HG03025 (cell line): ENCODE results near the gene PREPL.
"Not testable (repeated sequence)": the region's sequence is repeated elsewhere in the genome, so short reads cannot be mapped to it uniquely, and the experiment has no call there.

Experiments used
- ATAC-seq: cut with Tn5 transposase; IDR thresholded peaks from one replicate; pipeline ENCODE4 v1.9.1; 2021; ENCODE audit warnings: mild to moderate bottlenecking, moderate library complexity; ENCODE audit not compliant: unreplicated experiment, low FRiP score

Gene PREPL

DNA sequence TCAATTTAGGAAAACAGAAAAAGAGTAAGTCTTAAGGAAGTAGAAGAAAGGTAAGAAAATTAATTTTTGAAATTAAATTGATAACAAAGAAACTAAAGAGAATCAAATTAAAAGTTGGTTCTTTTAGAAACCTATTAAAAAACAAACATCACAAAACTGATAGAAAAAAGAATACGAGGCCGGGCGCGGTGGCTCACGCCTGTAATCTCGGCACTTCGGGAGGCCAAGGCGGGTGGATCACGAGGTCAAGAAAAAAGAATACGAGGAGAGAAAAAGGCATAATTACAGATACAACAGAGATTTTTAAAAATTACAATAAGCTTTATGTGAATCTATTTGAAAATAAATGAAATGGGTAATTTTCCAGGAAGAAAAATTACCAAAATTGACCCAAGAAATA lies 11.8 kb downstream of the PREPL start:
- ATAC-seq = no peak

DNA sequence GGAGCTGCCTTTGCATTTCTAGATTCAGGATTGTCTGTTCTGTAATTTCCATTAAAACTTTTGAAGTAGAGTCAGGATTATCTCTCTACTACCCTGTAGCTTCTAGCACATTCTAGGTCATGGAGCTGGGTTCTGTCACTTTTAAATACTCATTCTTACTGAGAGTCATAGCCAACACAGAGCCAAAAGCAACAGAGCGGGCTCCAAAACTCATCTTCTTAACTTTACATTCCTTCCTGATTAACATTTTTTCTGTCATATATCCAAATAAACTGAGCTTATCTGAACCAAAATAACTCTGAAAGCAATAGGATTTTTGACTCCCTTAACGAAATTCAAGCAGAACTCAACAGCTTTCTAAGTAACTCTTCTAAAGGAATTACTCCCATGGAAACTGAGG lies 12.9 kb downstream of the PREPL start:
- no peak for ATAC-seq

DNA sequence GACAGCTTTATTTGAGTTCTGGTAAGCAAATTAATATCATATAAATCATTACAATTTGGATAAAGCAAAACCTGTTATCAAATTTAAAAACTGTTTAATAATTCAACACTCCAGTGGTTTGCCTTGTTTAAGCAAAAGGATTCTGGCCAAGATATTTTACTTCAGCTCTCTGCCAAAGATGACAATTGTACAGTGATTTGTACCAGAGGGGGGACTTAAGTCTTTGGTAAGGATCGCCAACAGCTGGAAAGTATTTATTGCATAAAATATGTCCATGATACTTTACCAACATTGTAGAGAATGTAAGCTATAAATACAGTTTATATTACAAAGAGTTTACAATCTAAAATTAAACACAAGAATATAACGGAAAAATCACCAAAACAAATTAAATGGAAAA lies 13.8 kb downstream of the PREPL start:
- ATAC-seq = no peak

DNA sequence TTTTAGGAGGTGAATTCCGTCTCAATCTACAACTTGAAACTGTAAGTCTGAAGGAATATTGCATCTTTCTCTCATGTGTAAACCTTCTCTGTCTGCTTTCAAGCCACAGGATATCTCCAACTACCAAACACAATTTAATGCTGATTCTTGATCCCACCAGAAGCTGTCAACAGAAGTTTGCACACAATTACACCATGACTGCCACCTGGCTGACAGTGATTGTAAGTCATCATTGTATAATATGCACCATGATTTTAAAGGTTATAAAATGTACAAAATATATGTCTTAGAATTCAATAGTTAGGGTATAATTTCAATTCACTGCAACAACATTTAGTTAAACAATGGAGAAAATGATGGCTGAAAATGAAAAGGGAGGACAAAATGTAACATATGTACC lies 18.4 kb downstream of the PREPL start:
- no peak for ATAC-seq

DNA sequence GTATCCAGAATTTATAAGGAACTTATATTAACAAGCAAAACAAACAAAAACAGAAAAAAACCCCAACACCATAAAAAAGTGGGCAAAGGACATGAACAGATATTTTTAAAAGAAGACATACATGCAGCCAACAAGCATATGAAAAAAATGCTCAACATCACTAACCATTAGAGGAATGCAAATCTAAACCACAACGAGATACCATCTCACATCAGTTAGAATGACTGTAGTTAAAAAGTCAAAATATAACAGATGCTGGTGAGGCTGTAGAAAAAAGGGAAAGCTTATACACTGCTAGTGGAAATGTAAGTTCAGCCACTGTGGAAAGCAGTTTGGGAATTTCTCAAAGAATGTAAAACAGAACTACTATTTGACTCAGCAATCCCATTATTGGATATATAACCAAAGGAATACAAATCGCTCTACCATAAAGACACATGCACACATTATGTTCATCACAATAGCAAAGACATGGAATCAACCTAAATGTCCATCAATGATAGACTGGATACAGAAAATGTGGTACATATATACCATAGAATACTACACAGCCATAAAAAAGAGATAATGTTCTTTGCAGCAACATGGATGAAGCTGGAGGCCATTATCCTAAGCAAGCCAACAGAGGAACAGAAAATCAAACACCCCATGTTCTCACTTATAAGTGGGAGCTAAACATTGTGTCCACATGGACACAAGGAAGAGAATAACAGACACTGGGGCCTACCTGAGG lies 25.3 kb downstream of the PREPL start:
- no peak for ATAC-seq

DNA sequence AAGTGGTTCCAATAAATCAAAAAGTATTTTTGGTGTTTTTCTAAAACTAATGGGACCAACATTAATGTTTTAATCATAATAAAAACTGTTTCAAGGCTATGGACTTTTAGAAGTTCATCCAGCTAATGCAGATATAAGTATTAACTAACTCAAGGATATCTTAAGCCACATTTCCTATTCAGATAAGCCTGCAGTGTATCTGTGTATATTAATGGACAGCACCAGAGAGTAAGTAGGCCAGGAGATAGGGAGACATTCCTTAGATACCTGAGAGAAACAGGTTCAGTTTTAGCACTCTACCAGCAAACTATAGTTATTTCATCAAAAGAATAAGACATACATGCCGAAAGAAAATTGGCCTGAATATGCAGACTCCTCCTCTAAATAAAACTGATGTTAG lies 27.3 kb downstream of the PREPL start:
- no peak for ATAC-seq

DNA sequence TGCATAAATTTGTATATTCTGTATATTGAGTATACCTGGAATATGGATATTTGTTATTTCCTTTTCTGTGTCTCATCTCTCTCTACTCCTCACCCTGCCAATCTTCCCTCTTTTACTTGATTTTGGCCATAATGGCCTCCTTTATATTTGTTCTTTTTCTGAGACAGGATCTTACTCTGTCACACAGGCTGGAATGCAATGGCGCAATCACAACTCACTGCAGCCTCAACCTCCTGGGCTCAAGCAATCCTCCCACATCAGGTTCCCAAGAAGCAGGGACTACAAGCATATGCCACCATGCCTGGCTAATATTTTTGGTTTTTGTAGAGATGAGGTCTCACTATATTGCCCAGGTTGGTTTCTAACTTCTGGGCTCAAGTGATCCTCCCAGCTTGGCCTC lies 30.5 kb downstream of the PREPL start:
- ATAC-seq = no peak

DNA sequence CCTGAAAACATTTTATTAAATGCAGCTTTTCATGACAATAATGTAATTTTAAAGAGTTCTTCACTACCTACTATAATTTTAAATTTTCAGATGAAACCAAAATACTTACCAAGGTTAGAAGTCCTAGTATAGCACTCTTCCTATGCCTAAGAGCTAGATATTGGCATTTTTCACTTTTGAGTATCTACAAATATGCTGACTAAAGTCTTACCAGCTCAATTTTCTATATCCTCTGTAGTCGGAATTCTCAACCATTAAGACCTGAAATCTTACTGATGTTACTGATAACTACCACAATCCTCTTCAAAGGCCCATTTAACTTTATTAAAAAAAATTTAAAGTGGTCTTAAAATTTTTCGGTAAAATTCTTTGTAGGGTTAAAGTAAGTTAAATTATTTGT lies 32.0 kb downstream of the PREPL start:
- ATAC-seq = no peak

DNA sequence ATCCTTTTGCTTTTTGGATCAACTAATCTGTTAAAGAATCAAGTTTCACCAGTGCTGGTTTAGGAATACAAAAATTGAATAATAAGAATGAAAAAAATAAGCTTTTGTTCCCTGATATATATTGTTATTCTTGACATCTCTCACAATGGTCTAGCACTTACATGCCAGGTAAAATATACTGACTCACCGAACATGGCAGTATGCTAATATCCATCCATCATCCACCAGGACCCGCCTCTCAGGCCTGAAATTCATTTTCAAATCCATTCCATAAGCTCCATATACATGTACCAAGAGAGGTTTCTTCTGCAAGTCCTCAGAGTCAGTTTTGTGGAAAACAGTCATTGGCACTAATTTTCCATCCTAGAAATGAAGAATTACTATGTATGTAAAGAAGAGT lies 32.5 kb downstream of the PREPL start:
- ATAC-seq = no peak

DNA sequence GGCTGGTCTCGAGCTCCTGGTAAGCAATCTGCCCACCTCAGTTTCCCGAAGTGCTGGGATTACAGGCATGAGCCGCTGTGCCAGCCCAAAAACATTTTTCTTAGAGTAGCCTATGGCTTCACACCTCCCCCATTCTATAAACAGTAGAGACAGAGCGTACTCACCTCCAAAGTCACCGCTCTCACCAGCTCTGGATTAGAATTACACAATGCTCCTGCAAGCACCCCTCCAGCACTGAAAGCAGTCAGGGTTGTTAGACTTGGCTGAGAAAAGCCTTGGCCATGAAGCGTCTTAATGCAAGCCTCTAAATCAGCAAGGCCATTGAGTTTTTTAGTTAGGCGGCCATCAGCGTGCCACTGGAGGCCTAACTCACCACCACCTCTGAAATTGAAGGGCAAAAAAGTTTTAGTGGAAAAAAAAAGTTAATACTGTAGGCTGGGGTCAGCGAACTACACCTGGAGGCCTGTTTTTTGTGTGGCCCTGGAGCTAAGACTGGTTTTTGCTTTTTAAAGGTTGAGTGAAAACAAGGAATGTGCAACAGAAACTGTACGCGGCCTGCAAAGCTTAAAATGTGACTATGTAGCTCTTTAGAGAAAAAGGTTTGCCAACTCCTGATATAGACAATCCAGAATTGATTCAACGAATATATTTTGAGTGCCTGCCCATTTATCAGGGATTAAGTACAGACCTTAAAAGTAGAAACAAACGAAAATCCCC lies 34.6 kb downstream of the PREPL start:
- ATAC-seq = no peak

DNA sequence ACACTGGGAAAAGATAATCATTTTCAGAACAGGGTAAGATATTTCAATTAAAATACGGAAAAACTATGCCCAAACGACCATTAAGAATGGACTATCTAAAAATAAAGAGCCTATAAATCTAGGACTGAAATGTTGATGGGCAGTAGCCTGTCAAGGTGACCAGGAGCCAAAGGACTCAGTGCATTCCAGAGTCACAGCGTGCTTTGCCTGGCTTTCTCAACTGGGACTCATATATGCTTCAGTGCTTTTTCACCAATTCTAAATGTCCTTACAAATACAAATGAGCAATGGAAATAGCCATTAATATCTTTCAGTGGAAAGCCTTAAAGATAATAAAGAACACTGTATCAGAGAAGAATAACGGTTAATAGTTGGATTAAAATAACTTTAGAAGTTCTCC lies 35.4 kb downstream of the PREPL start:
- ATAC-seq = no peak

DNA sequence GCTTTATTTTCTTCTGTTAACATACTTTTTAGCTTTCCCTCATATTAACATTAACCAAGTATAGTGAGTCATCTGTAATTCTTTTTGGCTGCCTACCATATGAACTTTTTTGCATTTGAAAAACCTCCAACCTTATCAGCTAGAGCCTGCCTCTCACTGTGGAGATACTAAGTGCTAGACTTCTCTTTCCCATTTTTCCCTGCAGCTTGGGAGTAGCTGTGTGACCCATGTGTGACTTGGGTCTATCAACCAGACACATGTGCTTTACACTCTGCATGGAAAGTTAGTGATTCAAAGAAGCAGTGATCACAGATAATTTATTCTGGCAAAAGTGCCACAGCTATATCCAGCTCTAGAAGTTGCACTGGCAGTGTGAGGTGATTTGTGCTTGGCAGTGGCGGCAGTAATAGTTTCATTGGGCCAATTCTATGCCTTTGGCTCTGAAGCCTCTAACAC lies 36.3 kb downstream of the PREPL start:
- no peak for ATAC-seq

DNA sequence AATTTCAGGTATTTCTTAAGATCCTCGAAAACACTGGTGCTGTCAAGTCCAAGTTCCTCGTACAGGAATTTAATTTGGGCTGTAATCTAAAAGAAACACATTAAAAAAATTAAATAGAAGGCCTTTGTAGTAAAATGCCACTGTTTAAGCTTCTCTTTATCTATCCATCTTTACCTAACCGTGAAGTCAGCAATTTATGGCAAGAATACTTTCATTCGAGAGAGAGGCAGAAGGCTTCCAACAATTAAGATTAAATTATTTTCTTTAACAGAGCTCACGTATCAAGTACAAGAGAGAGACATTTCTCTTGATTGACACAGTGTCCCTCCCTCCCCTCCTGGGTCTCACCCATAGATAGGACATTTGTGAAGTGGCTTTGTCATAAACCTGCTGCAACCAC lies 39.9 kb downstream of the PREPL start:
- ATAC-seq = no peak

DNA sequence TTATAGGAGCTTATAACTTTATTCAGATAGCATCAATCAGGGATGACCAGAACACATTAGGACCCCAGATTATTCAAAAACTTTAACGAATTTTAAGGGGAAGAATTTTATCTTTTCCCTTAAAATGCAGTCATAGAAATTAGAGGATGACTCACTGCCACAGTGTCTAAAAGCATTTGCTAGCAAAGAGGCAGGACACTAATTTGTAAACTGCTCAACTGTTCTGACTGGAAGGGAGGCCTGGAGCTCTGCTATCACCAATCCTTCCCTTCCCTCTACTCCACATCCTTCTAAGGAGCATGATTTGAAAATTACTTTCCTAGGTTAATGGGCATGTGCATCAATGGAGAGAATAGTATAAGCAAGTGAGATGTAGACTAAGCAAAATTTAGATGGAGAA lies 40.5 kb downstream of the PREPL start:
- no peak for ATAC-seq

DNA sequence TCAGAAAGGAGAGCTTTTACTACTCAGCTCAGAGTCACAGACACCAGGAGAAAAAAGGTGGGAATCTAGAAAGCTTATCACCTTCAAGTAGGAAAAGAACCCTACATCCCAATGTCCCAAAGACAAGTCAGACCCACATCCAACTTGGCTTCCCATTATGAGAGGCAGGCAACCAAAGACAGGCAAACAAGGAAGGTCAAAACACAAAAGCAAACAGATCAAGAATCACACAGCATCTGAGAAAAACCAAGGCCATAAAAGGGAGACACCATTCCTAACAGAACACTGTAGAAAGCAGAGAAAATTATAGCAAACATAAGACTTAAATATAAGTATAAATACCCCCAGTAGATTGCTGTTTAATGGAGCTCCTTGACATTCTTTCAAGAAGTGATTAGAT lies 45.3 kb downstream of the PREPL start:
- ATAC-seq = no peak

DNA sequence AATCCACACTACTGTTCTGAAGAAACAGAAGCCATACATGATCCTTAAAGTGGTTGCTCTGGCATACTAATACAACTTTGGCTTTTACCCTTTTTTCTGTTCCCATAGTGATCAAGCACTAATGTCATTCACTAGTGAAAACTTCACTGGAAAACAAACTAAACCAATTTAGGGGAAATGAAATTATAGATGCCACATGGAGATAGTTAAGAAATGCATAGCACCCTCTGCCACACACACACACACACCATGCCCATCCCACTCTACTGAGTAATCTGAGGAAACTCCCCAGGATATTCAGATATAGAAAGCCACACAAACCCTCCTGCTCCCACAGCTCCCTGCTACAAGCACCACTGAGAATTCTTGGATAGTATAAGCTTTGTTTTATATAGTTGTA lies 46.9 kb downstream of the PREPL start:
- no peak for ATAC-seq

DNA sequence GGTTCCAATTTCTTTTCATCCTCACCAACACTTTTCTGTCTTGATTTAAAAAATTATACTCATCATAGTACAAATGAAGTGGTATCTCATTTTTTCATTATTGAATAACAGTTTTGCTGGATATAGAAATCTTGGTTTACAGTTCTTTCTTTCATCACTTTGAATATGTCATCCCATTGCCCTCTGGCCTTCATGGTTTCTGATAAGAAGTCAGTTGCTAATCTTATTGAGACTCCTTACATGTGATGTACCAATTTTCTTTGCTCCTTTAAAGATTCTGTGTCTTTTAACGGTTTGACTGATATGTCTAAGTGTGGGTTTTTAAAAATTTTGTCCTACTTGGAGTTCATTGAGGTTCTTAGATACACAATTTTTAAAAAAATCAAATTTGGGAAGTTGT lies 51.0 kb downstream of the PREPL start:
- ATAC-seq = no peak

DNA sequence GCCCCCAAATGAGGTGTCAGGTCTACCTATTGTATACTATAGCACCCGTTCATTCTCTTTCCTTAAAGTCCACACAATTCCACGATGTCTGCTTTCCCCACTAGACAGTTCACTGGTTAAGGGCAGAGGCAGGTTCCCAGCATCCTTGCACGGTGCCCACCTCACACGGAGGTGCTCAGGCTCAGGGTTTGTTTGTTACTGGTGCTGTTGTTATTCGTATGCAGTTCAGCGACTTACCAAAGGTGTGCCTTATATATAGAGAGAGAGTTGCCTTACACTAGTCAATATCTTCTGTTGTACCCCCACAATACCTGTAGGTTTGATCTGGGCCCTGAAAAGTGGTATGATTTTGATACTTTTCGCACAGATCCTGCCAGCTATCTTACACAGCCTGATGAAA lies 55.4 kb downstream of the PREPL start:
- ATAC-seq = no peak

DNA sequence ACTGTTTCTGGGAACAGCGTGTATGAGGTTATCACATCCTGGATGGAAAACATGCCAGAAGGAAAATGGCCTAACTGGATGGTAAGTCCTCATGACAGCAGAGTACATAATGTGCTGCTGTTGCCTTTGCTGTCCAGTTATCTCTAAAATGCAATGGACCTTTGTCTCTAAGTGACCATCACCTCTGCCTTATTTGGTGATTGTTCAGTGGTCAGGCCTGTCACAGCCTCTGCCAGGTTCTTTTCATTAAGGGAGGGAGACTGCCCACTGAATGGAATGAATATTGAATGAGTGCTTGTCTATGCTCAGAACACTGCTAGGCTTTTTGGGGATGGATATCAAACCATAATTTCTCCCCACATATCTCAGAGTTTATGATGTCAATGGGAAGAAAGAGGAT lies 57.0 kb downstream of the PREPL start:
- no peak for ATAC-seq

DNA sequence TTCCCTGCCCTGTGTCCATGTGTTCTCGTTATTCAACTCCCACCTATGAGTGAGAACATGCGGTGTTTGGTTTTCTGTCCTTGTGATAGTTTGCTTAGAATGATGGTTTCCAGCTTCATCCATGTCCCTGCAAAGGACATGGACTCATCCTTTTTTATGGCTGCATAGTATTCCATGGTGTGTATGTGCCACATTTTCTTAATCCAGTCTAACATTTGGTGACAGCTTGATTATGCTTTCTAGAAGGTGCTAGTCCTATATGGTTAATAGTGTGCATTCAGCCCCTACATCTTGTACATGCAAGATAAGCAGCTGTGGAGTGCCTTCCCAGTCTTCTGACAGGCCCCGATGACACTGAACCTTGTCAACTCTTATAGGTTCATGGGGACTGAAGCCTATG lies 57.5 kb downstream of the PREPL start:
- not testable (repeated sequence) for ATAC-seq

DNA sequence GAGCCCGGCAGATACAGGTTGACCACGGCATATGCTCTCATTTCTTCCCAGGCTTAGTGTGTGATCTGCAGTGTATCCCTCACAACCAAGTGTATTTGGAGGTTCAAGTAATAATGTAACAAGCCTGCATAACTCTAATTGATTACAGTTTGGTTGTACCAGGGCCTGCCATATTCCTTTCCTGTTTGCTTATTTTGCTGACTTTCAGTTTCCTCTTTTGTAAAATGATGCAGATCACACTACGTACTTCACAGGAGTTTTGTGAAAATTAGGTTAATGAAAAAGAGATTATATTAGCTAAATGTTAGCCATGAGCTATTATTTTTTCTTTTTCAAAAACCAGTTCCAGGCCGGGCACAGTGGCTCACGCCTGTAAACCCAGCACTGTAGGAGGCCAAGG lies 60.2 kb downstream of the PREPL start:
- no peak for ATAC-seq

DNA sequence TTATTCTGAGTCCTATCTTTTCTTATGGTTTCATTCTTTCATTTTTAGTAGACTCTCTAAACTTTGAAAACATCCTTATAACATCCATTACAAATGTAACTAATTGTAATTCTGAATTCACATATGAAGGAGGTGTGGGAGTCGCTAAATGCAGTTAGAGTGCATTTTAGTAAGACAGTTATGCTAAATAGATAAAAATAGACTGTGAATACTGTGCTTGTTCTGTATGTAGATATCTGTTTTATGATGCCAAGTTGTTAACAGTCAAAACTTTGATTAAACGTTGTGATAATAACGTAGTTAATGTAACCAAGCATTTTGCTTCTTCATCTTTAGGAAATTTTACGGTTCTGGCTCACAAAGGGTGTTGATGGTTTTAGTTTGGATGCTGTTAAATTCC lies 61.7 kb downstream of the PREPL start:
- ATAC-seq = no peak
